HUDEP-2 (cell line): Measurements from ENCODE around the gene OR1F1.
"Not testable (repeated sequence)": the region's sequence is repeated elsewhere in the genome, so short reads cannot be mapped to it uniquely, and the experiment has no call there.

Experiments
- DNase-seq, 76 experiments: peaks; one replicate each; lab custom pipeline; 2025; ENCODE audit not compliant: unreplicated experiment in 76 of 76; lab: John Stamatoyannopoulos, UW

OR1F1 gene

DNA sequence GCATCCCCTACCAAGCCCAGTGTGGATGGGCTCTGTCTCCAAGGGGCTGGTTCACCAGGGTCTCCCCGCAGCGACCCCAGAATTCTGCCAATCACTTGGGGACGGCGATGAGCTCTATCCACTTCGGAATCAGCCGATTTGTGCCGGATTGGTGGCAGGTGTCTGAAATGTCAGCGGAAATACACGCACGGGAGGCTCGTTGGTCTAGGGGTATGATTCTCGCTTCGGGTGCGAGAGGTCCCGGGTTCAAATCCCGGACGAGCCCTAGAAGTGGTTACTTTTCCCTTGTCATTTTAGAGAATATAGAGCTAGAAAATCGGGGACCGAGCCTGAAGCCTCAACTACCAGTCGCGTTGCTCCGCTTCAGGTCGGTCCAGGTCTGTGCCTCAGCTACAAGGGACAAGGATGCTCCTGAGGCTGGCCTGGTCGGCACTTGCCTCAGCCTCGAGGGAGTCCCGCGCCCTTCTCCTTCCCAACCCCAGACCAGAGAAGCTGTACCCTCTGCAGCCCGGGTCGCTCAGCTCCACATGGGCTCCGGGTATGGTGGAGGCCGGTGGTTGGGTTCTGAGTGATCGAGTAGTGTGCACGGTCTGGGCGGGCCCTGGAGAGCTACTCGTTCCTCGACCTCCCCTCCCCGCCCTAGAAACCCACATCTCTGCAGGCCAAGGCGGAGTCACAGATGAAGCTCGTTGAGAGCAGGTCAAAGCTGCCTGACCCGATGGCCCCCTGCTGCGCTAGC, 16.0 kb upstream of the OR1F1 start:
- peak in 62 of 76 experiments; percentile 14 to 94 (median 60) for DNase-seq

DNA sequence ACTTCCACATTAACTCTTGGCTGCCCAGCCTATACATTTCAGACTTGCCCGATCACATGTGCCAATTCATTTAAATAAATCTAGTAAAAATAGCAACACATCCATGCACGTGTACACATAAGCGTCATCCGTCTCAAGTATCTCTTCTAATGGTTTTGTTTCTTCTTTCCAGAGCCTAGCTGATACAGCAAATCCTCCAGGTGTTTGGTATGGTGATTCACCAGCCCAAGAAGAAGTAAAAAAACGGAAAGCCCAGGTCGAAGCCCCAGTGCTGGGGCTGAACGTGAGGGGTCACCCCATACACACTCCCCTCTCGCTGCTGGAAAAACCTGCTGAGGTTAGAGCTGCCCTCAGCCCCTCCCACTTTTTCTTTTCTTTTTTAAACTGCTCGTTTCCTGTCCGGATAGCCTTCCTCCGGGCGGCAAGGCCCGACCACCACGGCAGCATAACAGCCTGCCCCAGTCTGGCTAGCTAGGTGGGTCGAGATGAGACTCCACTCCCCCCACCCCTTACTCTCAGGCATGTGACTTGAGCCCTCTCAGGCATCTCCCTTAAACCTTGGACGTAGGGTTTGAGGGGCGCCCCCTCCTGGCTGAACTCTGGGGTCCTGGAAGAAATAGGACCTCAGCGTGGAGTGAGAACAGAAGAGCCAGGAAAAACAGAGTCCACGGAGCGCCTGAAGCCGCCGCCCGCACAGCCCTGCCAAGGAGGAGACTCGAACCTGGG, 13.9 kb upstream of the OR1F1 start:
- peak in 45 of 76 experiments; percentile 6 to 54 (median 35) for DNase-seq

DNA sequence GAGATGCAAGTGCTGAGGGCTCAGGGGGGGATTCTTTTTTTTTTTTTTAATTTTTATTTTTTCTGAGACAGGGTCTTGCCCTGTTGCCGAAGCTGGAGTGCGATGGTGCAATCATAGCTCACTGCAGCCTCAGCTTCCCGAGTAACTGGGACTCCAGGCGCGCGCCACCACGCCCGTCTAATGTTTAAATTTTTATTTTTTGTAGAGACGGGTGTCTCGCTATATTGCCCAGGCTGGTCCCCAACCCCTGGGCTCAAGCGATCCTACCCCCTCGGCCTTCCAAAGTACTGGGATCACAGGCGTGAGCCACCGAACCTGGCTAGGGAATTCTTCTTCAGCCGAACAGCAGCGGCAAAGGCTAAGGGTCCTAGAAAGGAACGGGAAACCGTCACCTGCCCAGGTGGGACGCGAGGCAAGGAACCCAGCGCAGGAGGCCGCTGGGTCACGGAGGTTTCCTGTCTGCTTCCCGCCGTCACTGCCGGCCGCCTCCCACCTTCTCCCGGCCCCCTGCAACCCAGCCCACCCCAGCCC, 13.3 kb upstream of the OR1F1 start:
- DNase-seq: no peak

GRCh38 chr16:3175157-3176093, 12.6 kb upstream of the OR1F1 start:
- peak in 69 of 76 experiments; percentile 34 to 91 (median 69) for DNase-seq

- DNase-seq: no peak
Measured at GRCh38 chr16:3179651-3180050, 8.4 kb upstream of the OR1F1 start.

GRCh38 chr16:3180445-3180878, 7.5 kb upstream of the OR1F1 start:
- peak in 11 of 76 experiments; percentile 11 to 78 (median 64) for DNase-seq

DNA sequence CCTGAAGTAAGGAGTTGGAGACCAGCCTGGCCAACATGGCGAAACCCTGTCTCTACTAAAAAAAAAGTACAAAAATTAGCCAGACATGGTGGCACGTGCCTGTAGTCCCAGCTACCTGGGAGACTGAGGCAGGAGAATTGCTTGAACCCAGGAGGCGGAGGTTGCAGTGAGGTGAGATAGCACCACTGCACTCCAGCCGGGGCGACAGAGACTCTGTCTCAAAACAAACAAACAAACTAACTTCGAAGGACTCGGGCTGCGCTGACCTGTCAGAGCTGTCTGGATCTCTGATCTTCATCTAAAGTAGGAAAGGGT, 5.8 kb upstream of the OR1F1 start:
- not testable (repeated sequence) for DNase-seq

DNA sequence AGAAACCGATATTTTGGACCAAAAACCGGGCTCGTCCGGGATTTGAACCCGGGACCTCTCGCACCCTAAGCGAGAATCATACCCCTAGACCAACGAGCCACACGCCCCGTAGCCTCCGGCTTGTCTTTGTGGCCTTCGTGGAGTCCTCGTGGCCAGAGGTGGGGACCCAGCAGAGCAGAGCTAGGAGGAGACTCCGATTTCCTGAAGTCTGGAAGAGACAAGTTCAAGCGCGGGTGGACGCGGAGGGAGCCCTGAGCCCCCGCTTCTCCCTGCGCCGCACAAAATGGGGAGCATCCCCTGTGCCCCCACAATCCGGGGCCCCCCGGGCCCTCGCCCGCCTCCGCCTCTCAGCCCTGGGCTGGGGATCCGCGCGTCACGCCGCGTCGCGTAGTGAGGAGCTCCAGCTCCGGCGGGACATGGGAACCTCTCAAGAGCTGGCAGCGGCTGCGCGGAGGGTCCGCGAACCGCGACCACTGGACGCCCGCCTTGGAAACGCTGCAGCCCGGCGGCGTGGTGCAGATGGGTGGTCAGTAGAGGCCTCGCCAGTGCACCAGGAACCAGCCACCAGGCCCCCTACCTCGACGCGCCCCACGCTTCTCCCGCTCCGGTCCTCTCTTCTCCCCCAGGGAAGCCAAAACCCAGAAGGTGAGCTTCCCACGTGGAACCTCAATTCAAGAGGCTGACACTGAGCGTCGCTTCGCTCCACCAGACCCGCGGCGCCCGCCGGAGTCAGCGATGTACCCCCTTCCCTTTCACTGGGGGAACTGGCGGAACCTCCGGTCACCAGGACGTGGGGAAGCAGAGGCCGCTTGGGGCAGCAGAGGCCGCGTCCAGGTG, 5.2 kb upstream of the OR1F1 start:
- peak in 68 of 76 experiments; percentile 25 to 90 (median 74) for DNase-seq

- DNase-seq: peak in 14 of 76 experiments; percentile 27 to 67 (median 46)
Measured at GRCh38 chr16:3183445-3184139, 4.4 kb upstream of the OR1F1 start.

DNA sequence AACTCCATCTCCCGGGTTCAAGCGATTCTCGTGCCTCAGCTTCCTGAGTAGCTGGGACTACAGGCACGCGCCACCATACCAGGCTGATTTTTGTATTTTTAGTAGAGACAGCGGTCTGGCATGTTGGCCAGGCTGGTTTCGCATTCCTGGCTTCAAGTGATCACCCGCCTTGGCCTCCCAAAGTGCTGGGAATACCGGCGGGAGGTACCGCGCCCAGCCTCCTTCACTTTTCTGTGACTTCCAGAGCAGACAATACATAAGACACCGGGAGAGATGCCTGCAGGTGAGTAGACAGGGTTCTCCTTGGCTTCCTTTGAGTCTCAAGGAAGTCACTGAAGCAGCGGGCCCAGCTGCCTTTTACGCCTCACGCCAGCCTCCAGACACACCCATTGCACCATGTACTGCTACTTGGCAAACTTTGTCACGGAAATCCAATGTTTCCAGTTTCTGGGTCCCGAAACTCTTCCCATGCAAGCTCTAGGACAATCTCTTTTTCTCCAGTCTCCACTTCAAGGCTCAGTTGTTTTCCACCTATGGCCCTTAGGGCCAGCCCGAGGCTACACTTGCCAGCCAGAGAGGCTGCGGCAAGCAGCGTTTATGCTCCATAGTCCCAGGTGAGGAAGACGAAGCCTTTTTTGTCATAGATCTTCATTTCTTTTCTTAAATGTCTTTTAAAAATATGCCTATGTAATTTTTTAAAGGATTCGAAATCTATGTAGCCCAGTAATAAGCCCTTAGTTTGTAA, 886 bp upstream of the OR1F1 start:
- DNase-seq: peak in 1 of 76 experiments; percentile 4

DNA sequence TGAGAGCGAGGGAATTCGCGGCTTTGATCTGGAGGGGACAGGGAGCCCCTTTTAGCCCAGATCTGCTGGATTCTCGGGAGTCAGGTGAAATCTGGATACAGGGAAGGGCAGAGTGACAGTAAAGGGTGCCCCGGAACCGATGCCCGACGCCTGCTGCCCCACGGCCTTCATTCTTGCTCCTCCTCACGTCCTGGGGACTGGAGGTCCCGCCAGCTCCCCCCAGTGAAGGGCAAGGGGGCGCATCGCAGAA, 596 bp downstream of the OR1F1 start:
- no peak for DNase-seq

GRCh38 chr16:3188925-3189825, 1.2 kb downstream of the OR1F1 start:
- peak in 68 of 76 experiments; percentile 29 to 90 (median 71) for DNase-seq

DNA sequence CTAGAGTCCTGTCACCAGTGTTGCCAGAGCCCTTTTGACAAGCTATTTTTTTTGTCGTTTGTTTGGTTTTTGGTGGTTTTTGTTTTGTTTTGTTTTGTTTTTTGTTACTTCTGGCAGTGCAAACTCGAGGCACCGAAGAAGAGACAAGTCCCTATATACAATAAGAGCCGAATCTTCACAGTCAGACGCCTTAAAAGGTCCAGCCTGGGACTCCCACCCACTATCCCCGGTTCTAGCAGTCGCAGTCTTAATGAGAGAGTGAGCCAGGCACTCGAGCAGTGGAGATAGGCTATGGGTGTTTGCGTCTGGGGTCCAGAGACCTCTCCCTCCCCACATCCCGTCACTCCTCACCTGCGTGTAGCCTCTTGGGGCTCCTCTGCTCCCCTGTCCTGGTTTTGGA, 1.9 kb downstream of the OR1F1 start:
- DNase-seq: peak in 1 of 76 experiments; percentile 6

- peak in 6 of 76 experiments; percentile 14 to 47 (median 32) for DNase-seq
Measured at GRCh38 chr16:3190949-3191353, 2.9 kb downstream of the OR1F1 start.

DNA sequence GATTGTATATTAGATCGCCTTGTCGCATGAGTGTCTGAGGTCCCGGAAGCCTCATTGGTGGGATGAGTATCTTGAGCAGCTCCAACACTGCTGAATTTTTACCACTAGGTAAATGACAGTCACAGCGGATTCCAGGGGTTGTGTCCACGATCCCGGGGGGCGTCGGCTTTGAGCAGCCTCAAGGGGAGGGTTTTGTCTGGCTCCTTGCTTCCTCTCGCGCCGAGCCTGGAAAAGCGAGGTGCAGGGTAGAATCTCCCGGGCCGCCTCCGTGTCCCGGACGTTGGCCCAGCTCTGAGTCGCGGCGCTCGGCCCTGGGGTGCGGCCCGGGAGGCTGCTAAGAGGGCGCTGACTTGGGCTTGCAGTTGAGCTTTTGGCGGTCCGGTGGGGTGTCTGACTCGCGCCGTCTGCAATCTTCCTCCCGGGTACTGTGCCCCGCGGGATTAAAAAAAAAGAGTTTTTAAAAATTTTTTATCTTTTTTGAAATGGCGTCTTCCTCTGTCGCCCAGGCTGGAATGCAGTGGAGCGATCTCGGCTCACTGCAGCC, 4.5 kb downstream of the OR1F1 start:
- DNase-seq: no peak

DNA sequence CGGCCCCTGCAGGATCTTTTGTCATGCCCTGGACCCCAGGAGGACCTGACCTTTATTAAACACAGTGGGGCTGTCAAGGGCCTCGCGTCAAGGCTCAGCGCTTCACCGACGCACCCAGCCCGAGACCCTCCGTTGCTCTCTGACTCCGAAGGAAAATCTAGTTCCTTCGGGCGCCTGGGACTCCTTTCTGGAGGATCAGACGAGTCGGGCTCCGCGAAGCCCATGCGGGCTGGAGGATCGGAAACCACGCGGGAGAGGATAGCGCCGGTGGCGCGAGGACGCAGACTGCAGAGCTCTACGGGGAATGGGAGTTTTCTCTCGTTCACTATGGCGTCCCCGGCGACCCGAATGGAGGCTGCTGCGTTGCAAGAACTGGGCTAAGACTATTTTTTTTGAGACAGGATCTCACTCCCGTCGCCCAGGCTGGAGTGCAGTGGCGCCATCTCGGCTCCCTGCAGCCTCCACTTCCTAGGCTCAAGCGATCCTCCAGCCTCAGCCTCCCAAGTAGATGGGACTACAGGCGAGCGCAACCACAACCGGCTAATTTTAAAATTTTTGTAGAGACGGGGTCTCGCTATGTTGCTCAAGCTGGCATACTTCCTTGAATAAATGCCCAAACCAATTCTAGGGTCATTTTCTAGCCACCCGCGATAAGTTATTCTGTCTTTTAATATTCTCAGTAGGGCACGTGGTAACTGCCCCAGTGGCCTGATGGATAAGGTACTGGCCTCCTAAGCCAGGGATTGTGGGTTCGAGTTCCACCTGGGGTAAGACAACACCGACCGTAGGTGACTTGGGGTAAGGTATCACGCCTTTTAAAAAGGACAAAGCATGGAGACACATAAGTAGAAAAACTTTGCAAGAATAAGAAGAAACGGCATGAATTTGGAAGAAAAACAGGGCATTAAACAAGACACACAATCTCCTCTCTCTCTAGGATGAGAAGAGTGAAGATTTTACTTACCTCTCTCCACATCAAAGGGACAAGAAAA, 5.5 kb downstream of the OR1F1 start:
- DNase-seq: no peak
